HG03039 (cell line): Measurements from ENCODE around the gene CHST3.

Experiments
- ATAC-seq: cut with Tn5 transposase; IDR thresholded peaks from one replicate; pipeline ENCODE4 v1.9.1; 2021; ENCODE audit warnings: mild to moderate bottlenecking, moderate library complexity; ENCODE audit not compliant: unreplicated experiment

CHST3 gene

GRCh38 chr10:72049969-72050781, 86.0 kb downstream of the CHST3 start:
- no peak for ATAC-seq

GRCh38 chr10:72050873-72051272, 86.7 kb downstream of the CHST3 start:
- ATAC-seq = no peak

GRCh38 chr10:72053690-72054089, 89.5 kb downstream of the CHST3 start:
- no peak for ATAC-seq

- no peak for ATAC-seq
These were observed 91.9 kb downstream of the CHST3 start for GRCh38 chr10:72056113-72056512.

- ATAC-seq = no peak
These were observed 92.9 kb downstream of the CHST3 start for GRCh38 chr10:72056932-72057751.

GRCh38 chr10:72058347-72058898, 94.2 kb downstream of the CHST3 start:
- no peak for ATAC-seq

- no peak for ATAC-seq
These were observed 95.0 kb downstream of the CHST3 start for GRCh38 chr10:72058989-72059842.

- no peak for ATAC-seq
These were observed 95.9 kb downstream of the CHST3 start for GRCh38 chr10:72059843-72060822.

GRCh38 chr10:72061491-72061890, 97.3 kb downstream of the CHST3 start:
- no peak for ATAC-seq

GRCh38 chr10:72061930-72062329, 97.7 kb downstream of the CHST3 start:
- ATAC-seq = no peak

GRCh38 chr10:72062382-72062781, 98.2 kb downstream of the CHST3 start:
- ATAC-seq = no peak
